SH-SY5Y (cell line): ENCODE data around the gene CDS1.

Experiments
- GATA2 ChIP-seq: IDR thresholded peaks from 2 replicates; pipeline ENCODE4 v1.6.1; 2011; ENCODE audit warnings: mild to moderate bottlenecking, low read depth, low read length
- GATA3 ChIP-seq: IDR thresholded peaks from 2 replicates; pipeline ENCODE4 v1.6.1; 2011; ENCODE audit warnings: low read depth, mild to moderate bottlenecking, low read length, moderate library complexity

DNA sequence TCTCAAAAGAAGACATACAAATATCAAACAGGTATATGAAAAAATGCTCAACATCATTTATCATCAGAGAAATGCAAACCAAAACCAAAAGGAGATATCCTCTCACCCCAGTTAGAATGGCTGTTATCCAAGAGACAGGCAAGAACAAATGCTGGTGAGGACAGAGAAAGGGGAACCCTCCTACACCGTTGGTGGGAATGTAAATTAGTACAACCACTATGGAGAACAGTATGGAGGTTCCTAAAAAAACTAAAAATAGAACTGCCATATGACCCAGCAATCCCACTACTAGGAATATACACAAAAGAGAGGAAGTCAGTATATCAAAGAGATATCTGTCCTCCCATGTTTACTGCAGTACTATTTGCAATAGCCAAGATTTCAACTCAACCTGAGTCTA lies 83.5 kb downstream of the CDS1 start:
- TF ChIP-seq GATA2 (no peak), GATA3 (no peak)
